Epithelial cell of umbilical artery (primary cell): Measurements from ENCODE around the gene CALN1. TPM values are rescaled to one million over a fixed set of nuclear protein-coding genes. Genes with fewer than 3 reads are reported as not detected.

ENCODE experiments used
- total RNA-seq: library from RNA; depleted of rRNA; stranded (reverse); fragments of >200 nt; gene quantifications from 2 replicates; pipeline ENCODE4 v1.2.3, GENCODE V29; 2014

Gene CALN1
- total RNA-seq: not detected in 2 replicates

GRCh38 chr7:72412121-72412618 is at the start of gene CALN1:
TSS of gene CALN1 (minus strand) at chr7:72412338.

